Fibroblast of villous mesenchyme (primary cell): ENCODE data around the gene PTPRM. TPM values are rescaled to one million over a fixed set of nuclear protein-coding genes. Genes with fewer than 3 reads are reported as not detected.

Experiments used
- DNase-seq: peaks from one replicate; pipeline ENCODE4 v3.0.0-alpha.2; 2010; ENCODE audit warnings: low read depth
- H3K4me3 ChIP-seq: 2 replicates; pipeline ENCODE4 v1.5.1; 2011; ENCODE audit warnings: low read depth, mild to moderate bottlenecking, low read length
- CTCF ChIP-seq: IDR thresholded peaks from 2 replicates; pipeline ENCODE4 v1.5.1; 2012; ENCODE audit warnings: low read depth, mild to moderate bottlenecking, low read length; ENCODE audit not compliant: insufficient read depth
- total RNA-seq: library from RNA; depleted of rRNA; stranded (reverse); fragments of >200 nt; gene quantifications from 2 replicates; pipeline ENCODE4 v1.2.3, GENCODE V29; 2012

The PTPRM gene
- total RNA-seq, 1 donor = 56.1 TPM

- no peak overlapping the region for H3K4me3 ChIP-seq
- no peak for DNase-seq
- TF ChIP-seq CTCF = no peak
Observed at GRCh38 chr18:7723558-7723957, 156.4 kb downstream of the PTPRM start.

- H3K4me3 ChIP-seq = no peak overlapping the region
- no peak for TF ChIP-seq CTCF
- DNase-seq = no peak
Observed at GRCh38 chr18:7725473-7725872, 158.4 kb downstream of the PTPRM start.

- DNase-seq = no peak
- H3K4me3 ChIP-seq = no peak overlapping the region
- no peak for TF ChIP-seq CTCF
Observed at GRCh38 chr18:7725897-7726296, 158.8 kb downstream of the PTPRM start.

GRCh38 chr18:7726522-7726921 lies 159.4 kb downstream of the PTPRM start:
- no peak overlapping the region for H3K4me3 ChIP-seq
- DNase-seq = no peak
- no peak for TF ChIP-seq CTCF

GRCh38 chr18:7727361-7728076 lies 160.4 kb downstream of the PTPRM start:
- no peak for DNase-seq
- H3K4me3 ChIP-seq = no peak overlapping the region
- TF ChIP-seq CTCF = no peak

GRCh38 chr18:7728297-7728696 lies 161.2 kb downstream of the PTPRM start:
- no peak for TF ChIP-seq CTCF
- no peak overlapping the region for H3K4me3 ChIP-seq
- no peak for DNase-seq

- no peak for TF ChIP-seq CTCF
- H3K4me3 ChIP-seq = no peak overlapping the region
Observed at GRCh38 chr18:7729868-7730267, 162.8 kb downstream of the PTPRM start.

More at GRCh38 chr18:7729868-7730267, 162.8 kb downstream of the PTPRM start:
- no peak for DNase-seq
